HEK293T (cell line): ENCODE data around the gene OR10T2.
"Not testable (repeated sequence)": the region's sequence is repeated elsewhere in the genome, so short reads cannot be mapped to it uniquely, and the experiment has no call there.

Experiments
- CTCF ChIA-PET: fragments of 350-600 bp; formaldehyde crosslinking; extraction: SDS; loops from one replicate; lab custom pipeline; 2021; ENCODE audit warnings: antibody characterized with exemption, inconsistent platforms; lab: Yijun Ruan, JAX
- POLR2A ChIA-PET: fragments of 350-600 bp; formaldehyde crosslinking; extraction: SDS; loops from one replicate; lab custom pipeline; 2020; ENCODE audit warnings: antibody characterized with exemption, inconsistent platforms; lab: Yijun Ruan, JAX
- DNase-seq: peaks from one replicate; pipeline ENCODE4 v3.0.0; 2012; ENCODE audit warnings: mixed read lengths; ENCODE audit errors: extremely low spot score
- ARNT ChIP-seq: fragments of 450-650 bp; IDR thresholded peaks from 2 replicates; pipeline ENCODE4 v1.6.1; 2017; ENCODE audit warnings: mild to moderate bottlenecking
- BHLHE40 ChIP-seq: fragments of 450-650 bp; IDR thresholded peaks from 2 replicates; pipeline ENCODE4 v1.6.1; 2016; ENCODE audit warnings: mild to moderate bottlenecking, moderate library complexity, borderline replicate concordance
- CTBP1 ChIP-seq: fragments of 450-650 bp; IDR thresholded peaks from 2 replicates; pipeline ENCODE4 v1.6.1; 2016; ENCODE audit warnings: borderline replicate concordance
- ELF4 ChIP-seq: fragments of 450-650 bp; IDR thresholded peaks from 2 replicates; pipeline ENCODE4 v1.6.1; 2017; ENCODE audit warnings: antibody characterized with exemption
- FOXA1 ChIP-seq: fragments of 450-650 bp; IDR thresholded peaks from 2 replicates; pipeline ENCODE4 v1.6.1; 2016; ENCODE audit warnings: mild to moderate bottlenecking
- FOXK2 ChIP-seq: fragments of 450-650 bp; IDR thresholded peaks from 2 replicates; pipeline ENCODE4 v1.6.1; 2016; ENCODE audit warnings: mild to moderate bottlenecking
- FOXM1 ChIP-seq: fragments of 450-650 bp; IDR thresholded peaks from 2 replicates; pipeline ENCODE4 v1.6.1; 2017; ENCODE audit warnings: mild to moderate bottlenecking, borderline replicate concordance
- HDGF ChIP-seq: fragments of 450-650 bp; IDR thresholded peaks from 2 replicates; pipeline ENCODE4 v1.6.1; 2017; ENCODE audit warnings: antibody characterized with exemption, borderline replicate concordance
- L3MBTL2 ChIP-seq: fragments of 450-650 bp; conservative IDR thresholded peaks from 2 replicates; pipeline ENCODE4 v1.6.1; 2016; ENCODE audit warnings: mild to moderate bottlenecking
- LEF1 ChIP-seq: fragments of 450-650 bp; IDR thresholded peaks from 2 replicates; pipeline ENCODE4 v1.6.1; 2017; ENCODE audit warnings: mild to moderate bottlenecking, borderline replicate concordance
- NFRKB ChIP-seq: fragments of 450-650 bp; IDR thresholded peaks from 2 replicates; pipeline ENCODE4 v1.6.1; 2016; ENCODE audit warnings: mild to moderate bottlenecking, moderate library complexity
- SP1 ChIP-seq: fragments of 450-650 bp; IDR thresholded peaks from 2 replicates; pipeline ENCODE4 v1.6.1; 2017
- SUZ12 ChIP-seq: fragments of 450-650 bp; IDR thresholded peaks from 2 replicates; pipeline ENCODE4 v1.6.1; 2016; ENCODE audit warnings: mild to moderate bottlenecking
- TARDBP ChIP-seq: fragments of 450-650 bp; IDR thresholded peaks from 2 replicates; pipeline ENCODE4 v1.6.1; 2016
- ZNF384 ChIP-seq: fragments of 450-650 bp; IDR thresholded peaks from 2 replicates; pipeline ENCODE4 v1.6.1; 2016
- TF ChIP-seq, protein P1 (sequence below): fragments of 450-650 bp; IDR thresholded peaks from 2 replicates; pipeline ENCODE4 v1.6.1; 2016

OR10T2 gene

DNA sequence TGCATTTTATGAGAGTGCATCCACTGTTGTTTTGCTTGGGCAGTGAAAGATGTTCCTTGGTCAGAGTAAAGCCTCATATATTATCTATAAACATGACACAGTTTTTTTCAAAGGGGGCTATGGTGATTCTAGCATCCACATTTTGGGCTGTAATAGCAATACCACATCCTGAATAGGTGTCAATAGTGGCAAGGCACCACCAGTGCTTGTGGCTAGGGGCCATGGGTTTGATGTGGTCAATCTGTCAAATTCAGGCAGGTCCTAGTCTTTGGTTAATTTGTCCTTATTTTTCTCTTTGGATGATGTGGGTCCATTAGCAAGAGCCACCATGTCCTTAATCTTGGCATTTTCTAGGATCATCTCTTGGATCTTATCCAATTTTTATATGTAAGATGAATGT lies 32.5 kb downstream of the OR10T2 start:
- CTCF ChIA-PET: no interaction called here
- POLR2A ChIA-PET: no interaction called here
- DNase-seq: no peak
- no peak for TF ChIP-seq BHLHE40
- TF ChIP-seq ARNT: no peak

DNA sequence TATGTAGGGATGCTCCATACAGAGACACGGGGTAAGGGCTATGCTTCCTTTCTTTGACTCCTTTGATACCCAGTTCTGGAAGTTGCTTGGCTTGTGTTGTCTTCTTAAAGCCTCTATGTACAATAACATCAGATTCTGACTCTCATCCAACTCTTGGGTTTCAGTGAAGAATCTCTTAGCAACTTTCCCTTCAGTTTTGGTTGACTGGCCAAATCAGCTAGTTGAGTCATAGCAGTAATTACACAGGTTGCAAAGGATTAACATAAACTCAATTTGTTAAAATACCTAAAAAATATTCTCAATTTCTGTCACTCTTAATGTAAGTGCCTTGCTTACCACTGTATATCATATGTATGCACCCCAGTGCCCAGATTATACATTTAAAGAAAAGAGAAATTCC lies 36.3 kb downstream of the OR10T2 start:
- no peak for DNase-seq
- TF ChIP-seq FOXA1 (no peak), BHLHE40 (no peak), ARNT (no peak), FOXM1 (no peak), CTBP1 (no peak), NFRKB (no peak), LEF1 (no peak), ZNF384 (no peak), SUZ12 (no peak), HDGF (no peak), FOXK2 (no peak), L3MBTL2 (no peak), TARDBP (no peak), ELF4 (no peak), SP1 (no peak)
- TF ChIP-seq, protein P1, sequence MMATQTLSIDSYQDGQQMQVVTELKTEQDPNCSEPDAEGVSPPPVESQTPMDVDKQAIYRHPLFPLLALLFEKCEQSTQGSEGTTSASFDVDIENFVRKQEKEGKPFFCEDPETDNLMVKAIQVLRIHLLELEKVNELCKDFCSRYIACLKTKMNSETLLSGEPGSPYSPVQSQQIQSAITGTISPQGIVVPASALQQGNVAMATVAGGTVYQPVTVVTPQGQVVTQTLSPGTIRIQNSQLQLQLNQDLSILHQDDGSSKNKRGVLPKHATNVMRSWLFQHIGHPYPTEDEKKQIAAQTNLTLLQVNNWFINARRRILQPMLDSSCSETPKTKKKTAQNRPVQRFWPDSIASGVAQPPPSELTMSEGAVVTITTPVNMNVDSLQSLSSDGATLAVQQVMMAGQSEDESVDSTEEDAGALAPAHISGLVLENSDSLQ: no peak
- ChIA-PET POLR2A (no interaction called here), CTCF (no interaction called here)

DNA sequence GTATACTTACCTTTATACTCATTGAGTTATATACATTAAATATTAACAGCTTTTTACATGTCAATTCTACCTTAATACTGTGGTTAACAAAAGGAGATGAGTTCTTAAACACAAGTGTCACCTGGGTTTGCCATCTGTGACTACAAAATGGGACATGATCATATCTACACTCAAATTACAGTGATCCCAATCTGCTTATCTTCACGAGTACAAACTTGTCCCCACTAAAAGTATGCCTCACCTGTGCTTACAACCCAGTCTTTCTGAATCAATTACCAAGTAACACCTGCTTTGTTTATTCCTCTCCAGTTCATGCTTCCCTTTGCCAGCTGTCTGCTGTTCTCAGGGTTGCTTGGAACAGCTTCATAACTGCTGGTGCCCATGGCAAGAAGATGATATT lies 36.8 kb downstream of the OR10T2 start:
- ChIA-PET POLR2A (no interaction called here), CTCF (no interaction called here)
- no peak for TF ChIP-seq TARDBP
- no peak for TF ChIP-seq FOXK2
- TF ChIP-seq HDGF: no peak
- no peak for TF ChIP-seq NFRKB
- TF ChIP-seq CTBP1: no peak
- no peak for TF ChIP-seq ZNF384
- no peak for TF ChIP-seq L3MBTL2
- no peak for TF ChIP-seq BHLHE40
- TF ChIP-seq LEF1: no peak
- no peak for DNase-seq

DNA sequence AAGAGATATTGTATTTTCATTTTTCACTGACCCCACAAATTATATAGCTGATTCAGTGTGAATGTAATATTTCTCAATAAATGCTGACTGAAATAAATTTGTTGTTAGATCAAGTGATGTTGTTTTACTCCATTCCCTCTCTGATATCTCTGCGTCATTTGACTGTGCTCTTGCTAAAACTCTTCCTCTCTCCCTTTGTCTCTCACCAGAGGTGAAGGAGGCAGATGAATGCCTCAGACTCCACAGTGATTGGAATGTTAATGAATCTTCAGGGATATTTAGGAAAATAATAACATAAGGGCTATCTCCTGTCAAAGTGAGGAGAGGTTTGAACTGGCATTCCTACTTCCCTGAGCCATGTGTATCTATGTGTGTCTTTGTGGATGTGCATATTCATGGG lies 41.8 kb downstream of the OR10T2 start:
- CTCF ChIA-PET: no interaction called here

DNA sequence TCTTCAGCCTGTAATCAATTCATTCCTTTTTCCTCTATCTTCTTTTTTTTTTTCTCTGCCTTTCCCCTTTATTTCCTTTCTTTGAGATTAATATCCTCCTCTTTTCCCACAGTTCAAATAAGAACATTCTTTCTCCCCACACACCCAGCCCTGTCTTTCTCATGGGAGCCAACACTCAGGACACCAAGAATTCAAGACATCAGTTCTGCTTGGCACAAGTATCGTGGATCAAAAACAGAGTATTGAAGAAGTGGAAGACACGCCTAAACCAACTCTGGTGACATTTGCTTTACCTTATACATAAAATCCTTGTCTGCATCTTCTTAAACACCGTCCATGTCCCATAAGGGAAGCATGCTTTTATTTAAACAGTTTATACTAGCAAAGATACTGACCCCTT lies 42.6 kb downstream of the OR10T2 start:
- POLR2A ChIA-PET: no interaction called here
- no peak for DNase-seq
- TF ChIP-seq ZNF384 (no peak), CTBP1 (no peak), FOXM1 (no peak), ARNT (no peak), SUZ12 (no peak), ELF4 (no peak), BHLHE40 (no peak), SP1 (no peak), LEF1 (no peak), TARDBP (no peak), FOXK2 (no peak), FOXA1 (no peak)
- CTCF ChIA-PET: no interaction called here

More for the DNA sequence above, 41.8 kb downstream of the OR10T2 start:
- no peak for DNase-seq
- TF ChIP-seq FOXK2: no peak
- no peak for TF ChIP-seq TARDBP
- TF ChIP-seq HDGF: no peak
- no peak for TF ChIP-seq NFRKB
- no peak for TF ChIP-seq L3MBTL2
- TF ChIP-seq CTBP1: no peak
- no peak for TF ChIP-seq BHLHE40
- POLR2A ChIA-PET: no interaction called here

DNA sequence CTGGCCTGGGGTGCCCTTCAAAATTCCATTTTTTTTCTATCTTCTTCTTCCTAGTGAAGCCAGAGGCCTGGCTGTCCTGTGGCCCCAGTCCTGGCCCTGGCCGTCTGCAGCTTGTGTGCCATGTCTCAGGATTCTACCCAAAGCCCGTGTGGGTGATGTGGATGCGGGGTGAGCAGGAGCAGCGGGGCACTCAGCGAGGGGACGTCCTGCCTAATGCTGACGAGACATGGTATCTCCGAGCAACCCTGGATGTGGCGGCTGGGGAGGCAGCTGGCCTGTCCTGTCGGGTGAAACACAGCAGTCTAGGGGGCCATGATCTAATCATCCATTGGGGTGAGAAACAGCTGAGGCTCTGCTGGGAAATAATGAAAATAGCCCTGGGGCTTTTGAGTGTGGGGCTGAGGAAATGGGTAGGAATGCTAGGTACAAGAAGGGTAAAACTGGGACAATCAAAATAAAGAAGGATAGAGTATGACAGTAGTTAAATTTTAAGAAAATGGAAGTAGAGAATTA lies 43.4 kb downstream of the OR10T2 start:
- TF ChIP-seq ELF4 (no peak), NFRKB (no peak), FOXA1 (no peak), LEF1 (no peak), BHLHE40 (no peak), SP1 (no peak), ARNT (no peak), FOXK2 (no peak), SUZ12 (no peak)
- ChIA-PET CTCF (no interaction called here), POLR2A (no interaction called here)

DNA sequence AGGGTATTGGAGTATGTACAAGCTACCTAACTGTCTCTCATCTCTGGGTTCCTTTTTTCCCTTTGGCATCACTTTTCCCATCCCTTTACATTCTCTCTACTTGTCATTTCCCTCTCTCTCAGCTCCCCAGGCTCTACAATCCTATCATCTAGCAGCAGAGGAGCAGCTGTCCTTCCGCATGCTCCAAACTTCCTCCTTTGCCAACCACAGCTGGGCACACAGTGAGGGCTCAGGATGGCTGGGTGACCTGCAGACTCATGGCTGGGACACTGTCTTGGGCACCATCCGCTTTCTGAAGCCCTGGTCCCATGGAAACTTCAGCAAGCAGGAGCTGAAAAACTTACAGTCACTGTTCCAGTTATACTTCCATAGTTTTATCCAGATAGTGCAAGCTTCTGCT lies 45.0 kb downstream of the OR10T2 start:
- POLR2A ChIA-PET: no interaction called here
- CTCF ChIA-PET: no interaction called here
- TF ChIP-seq L3MBTL2 (no peak), SP1 (no peak), ARNT (no peak)
- DNase-seq: no peak

More for the DNA sequence above, 43.4 kb downstream of the OR10T2 start:
- DNase-seq: no peak

DNA sequence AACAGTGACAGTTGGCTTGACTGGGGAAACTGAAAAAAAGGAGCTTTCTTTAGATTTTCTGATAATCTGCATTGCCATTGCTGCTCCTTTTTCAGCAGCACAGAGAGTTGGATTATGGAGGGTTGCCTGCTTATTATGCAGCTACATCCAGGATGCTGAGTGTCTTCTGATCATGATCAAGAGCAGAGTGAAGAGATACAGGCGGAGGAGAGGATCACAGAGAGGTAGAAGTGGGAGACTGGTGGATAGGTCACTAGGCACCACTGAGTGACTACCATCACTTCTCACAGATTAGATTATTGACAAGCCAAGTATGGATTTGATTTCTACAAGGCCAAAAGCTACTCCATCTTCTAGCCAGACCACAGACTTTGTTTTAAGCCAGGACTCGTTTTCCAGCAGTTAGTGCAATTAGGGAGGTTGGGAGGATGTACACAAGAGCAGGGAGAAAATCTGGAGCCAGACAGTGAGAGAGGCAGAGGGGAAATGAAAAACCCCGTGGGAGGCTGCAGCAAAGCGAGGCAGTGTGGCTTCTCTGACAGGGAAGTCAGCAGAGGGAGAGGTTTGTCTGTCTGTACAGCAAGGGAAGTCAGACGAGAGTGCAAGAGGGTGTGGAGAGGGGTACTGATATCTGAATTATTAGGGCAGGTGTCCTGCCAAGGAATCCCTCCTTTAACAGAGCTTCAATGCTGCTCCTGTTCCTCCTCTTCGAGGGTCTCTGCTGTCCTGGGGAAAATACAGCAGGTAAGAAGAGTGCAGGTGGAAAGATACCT lies 45.8 kb downstream of the OR10T2 start, which contains the start of gene CD1E:
TSS of gene CD1E (plus strand) at position 592 of the 773 bp plus-strand sequence. CDS start at position 687, 95 bp downstream.
- DNase-seq: no peak
- ChIA-PET POLR2A (no interaction called here), CTCF (no interaction called here)
- TF ChIP-seq BHLHE40 (no peak), FOXM1 (no peak), LEF1 (no peak), FOXK2 (no peak), HDGF (no peak)

DNA sequence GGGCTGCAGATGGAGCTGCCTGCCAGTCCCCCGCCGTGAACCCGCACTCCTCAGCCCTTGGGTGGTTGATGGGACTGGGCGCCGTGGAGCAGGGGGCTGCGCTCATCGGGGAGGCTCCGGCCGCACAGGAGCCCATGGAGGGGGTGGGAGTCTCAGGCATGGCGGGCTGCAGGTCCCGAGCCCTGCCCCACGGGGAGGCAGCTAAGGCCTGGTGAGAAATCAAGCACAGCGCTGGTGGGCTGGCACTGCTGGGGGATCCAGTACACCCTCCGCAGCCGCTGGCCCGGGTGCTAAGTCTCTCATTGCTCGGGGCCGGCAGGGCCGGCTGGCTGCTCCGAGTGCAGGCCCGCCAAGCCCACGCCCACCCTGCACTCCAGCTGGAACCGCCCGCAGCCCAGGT lies 50.3 kb downstream of the OR10T2 start:
- POLR2A ChIA-PET, DNase-seq, CTCF ChIA-PET: not testable (repeated sequence)
